ENCODE measurements around the gene NCKAP5. TPM values are rescaled to one million over a fixed set of nuclear protein-coding genes. Genes with fewer than 3 reads are reported as not detected.

Gene NCKAP5
- total RNA-seq, 1 experiment from 2014 or later: not detected

GRCh38 chr2:132998221-132998620, 570.0 kb downstream of the NCKAP5 start:
- intact Hi-C loops (cut with micrococcal nuclease): no loop called here
- no peak for TF ChIP-seq CTCF (IDR thresholded peaks at IDR 0.05; ENCODE audit: unreplicated experiment)
- H3K4me3 Mint-ChIP-seq (ENCODE audit: unreplicated experiment): no peak overlapping the region
- H3K4me1 Mint-ChIP-seq (ENCODE audit: insufficient read depth, unreplicated experiment): no peaks in the 10 kb centered on the region
- peaks cover 32% of the 10 kb centered on the region for H3K9me3 Mint-ChIP-seq (ENCODE audit: unreplicated experiment)
- H3K36me3 Mint-ChIP-seq (ENCODE audit: insufficient read depth, unreplicated experiment): no peaks in the 10 kb centered on the region
- CTCF ChIA-PET: interaction anchor here (0.6 kb wide), 1 partner anchor 135 kb away, joined by 5 read pairs; no protein-coding TSS in a partner anchor
- no peak for DNase-seq (ENCODE audit: unreplicated experiment)
- POLR2A ChIA-PET: no interaction called here
- no peaks in the 10 kb centered on the region for H3K27me3 Mint-ChIP-seq (ENCODE audit: insufficient read depth, unreplicated experiment)
- no peak overlapping the region for H3K27ac Mint-ChIP-seq (ENCODE audit: low read depth, unreplicated experiment)
- no TSS peak for BruUV-seq (replicated peaks)

- TF ChIP-seq CTCF (IDR thresholded peaks at IDR 0.05; ENCODE audit: unreplicated experiment): no peak
- Mint-ChIP-seq H3K4me1 (ENCODE audit: insufficient read depth, unreplicated experiment) (no peaks in the 10 kb centered on the region), H3K4me3 (ENCODE audit: unreplicated experiment) (no peak overlapping the region), H3K36me3 (ENCODE audit: insufficient read depth, unreplicated experiment) (no peaks in the 10 kb centered on the region), H3K27ac (ENCODE audit: low read depth, unreplicated experiment) (no peak overlapping the region), H3K9me3 (ENCODE audit: unreplicated experiment) (peaks cover 28% of the 10 kb centered on the region), H3K27me3 (ENCODE audit: insufficient read depth, unreplicated experiment) (no peaks in the 10 kb centered on the region)
- DNase-seq (ENCODE audit: unreplicated experiment): no peak
- intact Hi-C loops (cut with micrococcal nuclease): no loop called here
- ChIA-PET POLR2A (interaction anchor here (0.8 kb wide), 1 partner anchor 14 kb away, joined by 3 read pairs; no protein-coding TSS in a partner anchor), CTCF (interaction anchor here (0.6 to 1.0 kb wide), 4 partner anchors 9 to 447 kb away, joined by 3 to 5 read pairs (median 3); no protein-coding TSS in a partner anchor)
- no TSS peak for BruUV-seq (replicated peaks)
Measured at GRCh38 chr2:132991471-132992045, 576.7 kb downstream of the NCKAP5 start.

GRCh38 chr2:132984731-132985130, 583.5 kb downstream of the NCKAP5 start:
- no peak for TF ChIP-seq CTCF (IDR thresholded peaks at IDR 0.05; ENCODE audit: unreplicated experiment)
- Mint-ChIP-seq H3K27me3 (ENCODE audit: insufficient read depth, unreplicated experiment) (no peaks in the 10 kb centered on the region), H3K4me3 (ENCODE audit: unreplicated experiment) (no peak overlapping the region), H3K36me3 (ENCODE audit: insufficient read depth, unreplicated experiment) (no peaks in the 10 kb centered on the region), H3K9me3 (ENCODE audit: unreplicated experiment) (peaks cover 29% of the 10 kb centered on the region), H3K27ac (ENCODE audit: low read depth, unreplicated experiment) (no peak overlapping the region), H3K4me1 (ENCODE audit: insufficient read depth, unreplicated experiment) (no peaks in the 10 kb centered on the region)
- POLR2A ChIA-PET: no interaction called here
- intact Hi-C loops (cut with micrococcal nuclease): no loop called here
- no TSS peak for BruUV-seq (replicated peaks)
- DNase-seq (ENCODE audit: unreplicated experiment): no peak
- CTCF ChIA-PET: interaction anchor here (0.6 kb wide), 1 partner anchor 386 kb away, joined by 3 read pairs; no protein-coding TSS in a partner anchor

- BruUV-seq (replicated peaks): no TSS peak
- TF ChIP-seq CTCF (IDR thresholded peaks at IDR 0.05; ENCODE audit: unreplicated experiment): no peak
- Mint-ChIP-seq H3K4me3 (ENCODE audit: unreplicated experiment) (no peak overlapping the region), H3K36me3 (ENCODE audit: insufficient read depth, unreplicated experiment) (no peaks in the 10 kb centered on the region), H3K27ac (ENCODE audit: low read depth, unreplicated experiment) (no peak overlapping the region), H3K27me3 (ENCODE audit: insufficient read depth, unreplicated experiment) (no peaks in the 10 kb centered on the region), H3K9me3 (ENCODE audit: unreplicated experiment) (peaks cover 39% of the 10 kb centered on the region), H3K4me1 (ENCODE audit: insufficient read depth, unreplicated experiment) (no peaks in the 10 kb centered on the region)
- no peak for DNase-seq (ENCODE audit: unreplicated experiment)
- ChIA-PET CTCF (no interaction called here), POLR2A (no interaction called here)
- intact Hi-C loops (cut with micrococcal nuclease): no loop called here
Measured at GRCh38 chr2:132980304-132980703, 588.0 kb downstream of the NCKAP5 start.

Measured in MCF 10A (cell line).